GM19193 (cell line): Measurements from ENCODE around the gene MRPL34.

Experiments
- POLR2A ChIP-seq: IDR thresholded peaks from 4 replicates; pipeline ENCODE4 v1.6.1; 2011; ENCODE audit not compliant: insufficient read depth, insufficient read length; ENCODE audit errors: extremely low read depth

Gene MRPL34

DNA sequence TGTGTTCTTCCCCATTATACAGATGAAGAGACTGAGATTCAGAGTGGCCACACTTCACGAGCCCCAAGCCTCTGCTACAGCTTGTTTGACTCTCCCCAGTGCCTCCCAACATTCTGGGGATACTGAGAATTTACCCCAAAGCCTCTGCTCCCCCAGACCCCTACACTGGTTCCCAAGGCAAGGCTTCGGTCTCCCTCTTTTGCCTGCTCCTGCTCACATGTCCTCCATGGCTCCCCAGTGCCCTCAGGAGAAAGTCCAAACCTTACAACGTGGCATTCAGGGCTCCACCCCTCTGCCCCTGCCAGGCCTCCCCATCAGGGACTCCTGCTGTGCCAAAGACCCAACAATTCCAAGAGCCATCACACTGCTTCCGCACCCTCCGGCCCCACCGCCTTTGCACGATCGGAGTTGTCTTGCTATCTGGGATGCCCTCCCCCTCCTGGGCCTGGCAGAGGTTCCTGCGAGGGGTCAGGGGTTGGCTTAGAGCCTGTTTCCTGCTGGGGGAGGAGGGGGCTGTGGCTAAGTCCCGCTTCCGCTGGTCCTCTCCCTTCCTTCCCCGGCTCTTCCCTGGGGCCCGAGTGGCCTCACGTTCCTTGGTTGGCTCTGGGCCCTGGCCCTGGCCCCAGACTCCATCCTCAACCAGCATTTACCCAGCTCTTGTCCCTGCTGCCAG, 47.1 kb downstream of the MRPL34 start:
- TF ChIP-seq POLR2A = no peak

DNA sequence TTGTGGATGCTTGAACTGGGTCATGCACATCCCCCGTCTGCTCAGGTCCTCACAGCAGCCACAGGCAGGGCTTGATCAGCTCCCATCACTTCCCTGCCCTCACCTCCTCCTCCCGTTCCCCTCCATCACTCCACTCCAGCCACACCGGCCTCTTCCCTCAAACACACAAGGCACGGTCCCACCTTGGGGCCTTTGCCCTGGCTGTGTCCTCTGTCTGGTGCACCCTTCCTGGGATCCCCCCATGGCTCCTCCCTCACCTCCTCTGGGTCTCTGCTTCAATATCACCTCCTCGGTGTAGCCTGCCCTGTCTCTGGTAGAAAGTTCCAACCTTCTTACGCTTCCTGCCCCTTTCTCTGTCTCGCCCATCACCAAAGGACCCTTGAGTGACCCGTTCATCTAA, 47.7 kb downstream of the MRPL34 start:
- no peak for TF ChIP-seq POLR2A
